Measurements from ENCODE around the gene TMEM229A.
"Not testable (repeated sequence)": the region's sequence is repeated elsewhere in the genome, so short reads cannot be mapped to it uniquely, and the experiment has no call there.

TMEM229A gene
- total RNA-seq, result 0 reads per million in 3 donors

DNA sequence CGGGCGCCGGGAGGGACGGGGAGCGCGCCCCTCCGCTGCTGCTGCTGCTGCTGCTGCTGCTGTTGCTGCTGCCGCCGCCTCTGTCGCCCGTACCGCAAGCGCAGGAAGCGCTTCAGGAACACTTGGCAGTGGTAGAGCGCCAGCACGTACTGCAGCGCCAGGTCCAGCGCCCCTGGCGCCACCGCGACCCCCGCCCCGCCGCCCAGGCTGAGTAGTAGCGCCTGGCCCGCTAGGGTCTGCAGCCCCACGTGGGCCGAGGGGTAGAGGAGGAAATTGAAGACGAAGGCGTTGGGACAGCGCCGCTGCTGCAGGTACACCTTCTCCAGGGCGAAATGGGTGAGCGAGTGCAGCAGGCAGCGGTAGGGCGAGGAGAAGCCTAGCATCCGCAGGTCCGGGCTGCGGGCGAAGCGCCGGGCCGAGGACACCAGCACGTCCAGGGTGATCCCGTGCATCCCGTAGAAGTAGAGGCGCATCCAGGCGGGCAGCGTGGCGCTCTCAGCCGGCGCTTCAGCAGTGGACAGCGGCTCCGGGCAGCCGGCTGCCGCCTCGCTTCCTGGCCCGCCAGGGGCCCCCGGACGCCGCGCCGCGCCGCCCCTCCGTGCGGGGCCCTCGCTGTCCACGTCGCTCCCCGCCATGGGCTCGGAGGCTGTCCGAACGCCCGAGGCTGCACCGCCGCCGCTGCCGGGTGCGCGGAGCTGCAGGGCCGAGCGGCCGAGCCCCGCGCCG is at the start of gene TMEM229A:
TMEM229A (minus strand) TSS at position 699 of the 726 bp plus-strand sequence; CDS start at position 635, 64 bp downstream.
- no peak within 1 kb of the TSS for H3K27ac ChIP-seq (ENCODE audit: insufficient read depth, low read length, poor library complexity, severe bottlenecking)
- no peaks in the 10 kb centered on the region for H3K9me3 ChIP-seq (ENCODE audit: control insufficient read depth, low read length)
- H3K4me1 ChIP-seq (ENCODE audit: control insufficient read depth, insufficient read depth, low read length, poor library complexity, severe bottlenecking), result no peaks in the 10 kb centered on the region
- H3K27me3 ChIP-seq (replicated peaks; ENCODE audit: control insufficient read depth, insufficient read depth, low read length, poor library complexity, severe bottlenecking), result peaks cover 19% of the 10 kb centered on the region
- no peaks in the 10 kb centered on the region for H3K36me3 ChIP-seq (ENCODE audit: control insufficient read depth, insufficient read depth, low read length)
- no peak within 1 kb of the TSS for H3K4me3 ChIP-seq (ENCODE audit: insufficient read depth, low read depth, low read length, poor library complexity, severe bottlenecking)
- DNase-seq, result no peak

DNA sequence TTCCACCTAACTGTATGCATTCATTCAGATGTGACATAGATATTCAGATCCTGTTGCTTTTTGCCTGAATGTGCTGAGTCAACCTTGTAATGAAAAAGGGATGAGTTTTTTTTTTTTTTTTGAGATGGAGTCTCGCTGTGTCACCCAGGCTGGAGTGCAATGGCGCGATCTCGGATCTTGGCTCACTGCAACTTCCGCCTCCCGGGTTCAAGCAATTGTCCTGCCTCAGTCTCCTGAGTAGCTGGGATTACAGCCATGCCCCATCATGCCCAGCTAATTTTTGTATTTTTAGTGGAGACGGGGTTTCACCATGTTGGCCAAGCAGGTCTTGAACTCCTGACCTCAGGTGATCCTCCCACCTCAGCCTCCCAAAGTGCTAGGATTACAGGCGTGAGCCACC is 49.4 kb upstream of the TMEM229A start:
- H3K9me3 ChIP-seq (ENCODE audit: control insufficient read depth, low read length); H3K27ac ChIP-seq (ENCODE audit: insufficient read depth, low read length, poor library complexity, severe bottlenecking): not testable (repeated sequence)

DNA sequence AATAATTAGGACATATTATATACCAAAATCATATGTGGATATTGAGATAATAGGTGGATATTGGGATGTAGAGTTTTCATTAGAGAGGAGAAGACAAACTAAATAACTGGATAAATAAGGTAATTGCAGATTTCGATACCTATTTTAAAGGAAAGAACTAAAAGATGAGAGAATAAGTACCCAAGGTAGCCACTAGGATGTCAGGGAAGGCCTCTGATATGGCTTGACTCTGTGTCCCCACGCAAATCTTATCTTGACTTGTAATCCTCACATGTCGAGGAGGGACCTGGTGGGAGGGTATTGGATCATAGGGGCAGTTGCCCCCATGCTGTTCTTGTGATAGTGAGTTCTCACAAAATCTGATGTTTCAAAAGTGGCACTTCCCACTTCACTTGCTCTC is 44.7 kb upstream of the TMEM229A start:
- Histone ChIP-seq H3K36me3 (ENCODE audit: control insufficient read depth, insufficient read depth, low read length) (no peaks in the 10 kb centered on the region), H3K4me1 (ENCODE audit: control insufficient read depth, insufficient read depth, low read length, poor library complexity, severe bottlenecking) (no peaks in the 10 kb centered on the region), H3K9me3 (ENCODE audit: control insufficient read depth, low read length) (no peaks in the 10 kb centered on the region), H3K27ac (ENCODE audit: insufficient read depth, low read length, poor library complexity, severe bottlenecking) (no peak overlapping the region), H3K4me3 (ENCODE audit: insufficient read depth, low read depth, low read length, poor library complexity, severe bottlenecking) (no peak overlapping the region), H3K27me3 (replicated peaks; ENCODE audit: control insufficient read depth, insufficient read depth, low read length, poor library complexity, severe bottlenecking) (no peaks in the 10 kb centered on the region)
- no peak for DNase-seq

More for the DNA sequence above, 49.4 kb upstream of the TMEM229A start:
- not testable (repeated sequence) for H3K4me3 ChIP-seq (ENCODE audit: insufficient read depth, low read depth, low read length, poor library complexity, severe bottlenecking); DNase-seq; H3K36me3 ChIP-seq (ENCODE audit: control insufficient read depth, insufficient read depth, low read length); H3K27me3 ChIP-seq (replicated peaks; ENCODE audit: control insufficient read depth, insufficient read depth, low read length, poor library complexity, severe bottlenecking); H3K4me1 ChIP-seq (ENCODE audit: control insufficient read depth, insufficient read depth, low read length, poor library complexity, severe bottlenecking)

DNA sequence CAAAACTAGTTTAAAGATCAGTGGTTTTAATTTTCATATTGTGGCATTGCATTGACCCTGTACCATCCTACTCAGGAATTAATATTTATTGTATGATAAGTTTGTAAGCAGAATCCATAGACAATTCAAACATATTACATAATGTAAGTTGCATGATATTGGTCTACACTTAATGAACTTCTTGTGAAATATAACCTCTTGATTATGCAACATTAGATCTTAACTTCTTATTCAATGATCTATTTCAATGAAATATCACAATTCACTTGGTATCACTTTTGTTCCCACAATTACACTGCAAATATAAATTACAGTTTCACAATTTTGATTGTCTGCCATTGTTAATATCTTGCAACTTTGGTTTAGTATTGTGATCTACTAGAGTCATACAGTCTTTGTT is 44.0 kb upstream of the TMEM229A start:
- no peak for DNase-seq
- H3K9me3 ChIP-seq (ENCODE audit: control insufficient read depth, low read length), result no peaks in the 10 kb centered on the region
- H3K36me3 ChIP-seq (ENCODE audit: control insufficient read depth, insufficient read depth, low read length), result no peaks in the 10 kb centered on the region
- H3K27ac ChIP-seq (ENCODE audit: insufficient read depth, low read length, poor library complexity, severe bottlenecking), result no peak overlapping the region
- no peaks in the 10 kb centered on the region for H3K27me3 ChIP-seq (replicated peaks; ENCODE audit: control insufficient read depth, insufficient read depth, low read length, poor library complexity, severe bottlenecking)
- no peak overlapping the region for H3K4me3 ChIP-seq (ENCODE audit: insufficient read depth, low read depth, low read length, poor library complexity, severe bottlenecking)
- H3K4me1 ChIP-seq (ENCODE audit: control insufficient read depth, insufficient read depth, low read length, poor library complexity, severe bottlenecking), result no peaks in the 10 kb centered on the region

- no peaks in the 10 kb centered on the region for H3K27me3 ChIP-seq (replicated peaks; ENCODE audit: control insufficient read depth, insufficient read depth, low read length, poor library complexity, severe bottlenecking)
- no peak overlapping the region for H3K4me3 ChIP-seq (ENCODE audit: insufficient read depth, low read depth, low read length, poor library complexity, severe bottlenecking)
- no peaks in the 10 kb centered on the region for H3K9me3 ChIP-seq (ENCODE audit: control insufficient read depth, low read length)
- no peaks in the 10 kb centered on the region for H3K4me1 ChIP-seq (ENCODE audit: control insufficient read depth, insufficient read depth, low read length, poor library complexity, severe bottlenecking)
- H3K36me3 ChIP-seq (ENCODE audit: control insufficient read depth, insufficient read depth, low read length), result no peaks in the 10 kb centered on the region
- no peak for DNase-seq
- no peak overlapping the region for H3K27ac ChIP-seq (ENCODE audit: insufficient read depth, low read length, poor library complexity, severe bottlenecking)
Observed at GRCh38 chr7:124074007-124074406, 41.1 kb upstream of the TMEM229A start.

DNA sequence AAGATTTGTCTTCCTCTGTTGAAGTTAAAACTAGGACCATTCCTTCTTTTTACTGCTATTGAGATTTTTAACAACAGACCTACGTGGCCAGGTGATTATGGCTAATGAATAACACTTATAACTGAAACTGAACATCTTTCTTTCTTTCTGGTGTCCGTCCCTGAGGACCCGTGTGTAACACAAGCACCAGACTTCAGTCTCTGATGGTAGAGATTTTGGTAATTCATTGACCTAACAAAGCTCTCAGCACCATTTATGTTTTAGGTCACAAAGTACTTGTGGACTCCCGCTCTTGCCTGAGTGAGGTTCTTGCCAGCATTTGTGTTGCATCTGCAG is 40.4 kb upstream of the TMEM229A start:
- H3K27ac ChIP-seq (ENCODE audit: insufficient read depth, low read length, poor library complexity, severe bottlenecking), result no peak overlapping the region

DNA sequence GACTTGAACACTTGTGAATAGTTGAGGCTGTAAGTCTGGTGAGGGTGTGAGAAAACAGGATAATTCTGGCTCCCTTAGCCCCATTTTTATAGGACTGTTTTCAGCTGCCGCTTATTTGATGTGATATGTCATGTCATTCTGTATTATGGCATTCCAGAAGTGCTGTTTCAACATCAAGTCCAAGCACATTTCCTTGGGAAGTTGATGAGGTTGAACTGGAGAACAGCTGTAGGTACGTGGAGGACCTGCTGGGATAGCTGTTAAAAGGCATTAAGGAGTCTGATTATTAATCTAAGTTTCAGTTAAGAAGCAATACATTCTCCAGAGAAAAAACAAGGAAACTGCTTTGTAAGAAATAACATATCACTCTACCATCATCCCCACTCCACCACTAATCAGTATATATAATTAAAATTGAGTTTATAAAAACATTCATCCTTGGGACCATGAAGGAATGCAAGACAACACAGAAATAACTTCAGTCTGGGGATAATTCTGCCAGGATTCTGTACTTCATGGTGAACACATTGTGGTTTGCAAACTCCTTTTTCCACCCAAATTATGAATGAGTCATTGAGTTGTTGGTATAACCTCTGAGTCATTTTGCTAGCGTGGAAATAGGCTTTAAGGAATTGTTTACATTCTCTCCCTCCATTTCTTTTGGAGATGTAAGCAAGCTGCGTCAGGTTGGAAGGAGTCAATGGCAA is 39.9 kb upstream of the TMEM229A start:
- H3K4me3 ChIP-seq (ENCODE audit: insufficient read depth, low read depth, low read length, poor library complexity, severe bottlenecking), result no peak overlapping the region
- no peaks in the 10 kb centered on the region for H3K9me3 ChIP-seq (ENCODE audit: control insufficient read depth, low read length)
- no peaks in the 10 kb centered on the region for H3K4me1 ChIP-seq (ENCODE audit: control insufficient read depth, insufficient read depth, low read length, poor library complexity, severe bottlenecking)
- no peak overlapping the region for H3K27ac ChIP-seq (ENCODE audit: insufficient read depth, low read length, poor library complexity, severe bottlenecking)
- no peak for DNase-seq
- no peaks in the 10 kb centered on the region for H3K36me3 ChIP-seq (ENCODE audit: control insufficient read depth, insufficient read depth, low read length)
- H3K27me3 ChIP-seq (replicated peaks; ENCODE audit: control insufficient read depth, insufficient read depth, low read length, poor library complexity, severe bottlenecking), result no peaks in the 10 kb centered on the region

More for the DNA sequence above, 40.4 kb upstream of the TMEM229A start:
- Histone ChIP-seq H3K4me3 (ENCODE audit: insufficient read depth, low read depth, low read length, poor library complexity, severe bottlenecking) (no peak overlapping the region), H3K36me3 (ENCODE audit: control insufficient read depth, insufficient read depth, low read length) (no peaks in the 10 kb centered on the region), H3K27me3 (replicated peaks; ENCODE audit: control insufficient read depth, insufficient read depth, low read length, poor library complexity, severe bottlenecking) (no peaks in the 10 kb centered on the region), H3K9me3 (ENCODE audit: control insufficient read depth, low read length) (no peaks in the 10 kb centered on the region), H3K4me1 (ENCODE audit: control insufficient read depth, insufficient read depth, low read length, poor library complexity, severe bottlenecking) (no peaks in the 10 kb centered on the region)
- DNase-seq, result no peak

DNA sequence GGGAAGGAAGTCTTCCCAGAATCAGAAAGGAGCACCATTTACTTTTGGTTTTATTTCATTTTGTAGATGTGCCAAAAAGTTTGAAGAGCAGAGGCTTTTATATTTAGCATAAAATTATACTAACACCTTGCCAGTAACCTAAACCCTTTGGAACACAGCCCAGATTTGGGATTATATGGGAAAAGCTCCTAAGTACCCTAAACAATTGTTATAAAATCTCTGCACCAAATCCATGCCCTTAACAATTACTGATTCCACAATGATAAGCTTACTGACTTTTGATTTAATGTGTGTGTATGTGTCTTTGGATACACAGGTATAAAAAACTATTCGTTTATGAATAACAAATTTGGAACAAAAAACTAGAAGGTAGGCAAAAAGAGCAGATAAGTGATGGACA is 39.0 kb upstream of the TMEM229A start:
- Histone ChIP-seq H3K27ac (ENCODE audit: insufficient read depth, low read length, poor library complexity, severe bottlenecking) (no peak overlapping the region), H3K9me3 (ENCODE audit: control insufficient read depth, low read length) (no peaks in the 10 kb centered on the region), H3K4me1 (ENCODE audit: control insufficient read depth, insufficient read depth, low read length, poor library complexity, severe bottlenecking) (no peaks in the 10 kb centered on the region), H3K27me3 (replicated peaks; ENCODE audit: control insufficient read depth, insufficient read depth, low read length, poor library complexity, severe bottlenecking) (no peaks in the 10 kb centered on the region), H3K4me3 (ENCODE audit: insufficient read depth, low read depth, low read length, poor library complexity, severe bottlenecking) (no peak overlapping the region), H3K36me3 (ENCODE audit: control insufficient read depth, insufficient read depth, low read length) (no peaks in the 10 kb centered on the region)
- DNase-seq, result no peak

GRCh38 chr7:124062171-124062570 is 29.3 kb upstream of the TMEM229A start:
- Histone ChIP-seq H3K4me1 (ENCODE audit: control insufficient read depth, insufficient read depth, low read length, poor library complexity, severe bottlenecking) (no peaks in the 10 kb centered on the region), H3K27me3 (replicated peaks; ENCODE audit: control insufficient read depth, insufficient read depth, low read length, poor library complexity, severe bottlenecking) (no peaks in the 10 kb centered on the region), H3K27ac (ENCODE audit: insufficient read depth, low read length, poor library complexity, severe bottlenecking) (no peak overlapping the region), H3K36me3 (ENCODE audit: control insufficient read depth, insufficient read depth, low read length) (no peaks in the 10 kb centered on the region), H3K4me3 (ENCODE audit: insufficient read depth, low read depth, low read length, poor library complexity, severe bottlenecking) (no peak overlapping the region), H3K9me3 (ENCODE audit: control insufficient read depth, low read length) (no peaks in the 10 kb centered on the region)
- DNase-seq, result no peak

- no peaks in the 10 kb centered on the region for H3K4me1 ChIP-seq (ENCODE audit: control insufficient read depth, insufficient read depth, low read length, poor library complexity, severe bottlenecking)
- H3K4me3 ChIP-seq (ENCODE audit: insufficient read depth, low read depth, low read length, poor library complexity, severe bottlenecking), result no peak overlapping the region
- DNase-seq, result no peak
- no peaks in the 10 kb centered on the region for H3K9me3 ChIP-seq (ENCODE audit: control insufficient read depth, low read length)
- no peaks in the 10 kb centered on the region for H3K36me3 ChIP-seq (ENCODE audit: control insufficient read depth, insufficient read depth, low read length)
- no peak overlapping the region for H3K27ac ChIP-seq (ENCODE audit: insufficient read depth, low read length, poor library complexity, severe bottlenecking)
- no peaks in the 10 kb centered on the region for H3K27me3 ChIP-seq (replicated peaks; ENCODE audit: control insufficient read depth, insufficient read depth, low read length, poor library complexity, severe bottlenecking)
Observed at GRCh38 chr7:124060528-124060927, 27.7 kb upstream of the TMEM229A start.
